K562 (cell line): ENCODE data around the gene HES5. TPM values are rescaled to one million over a fixed set of nuclear protein-coding genes. Genes with fewer than 3 reads are reported as not detected.

Experiments used
- BACH1 ChIP-seq: fragments of 200-800 bp; sonication (Bioruptor generic); IDR thresholded peaks from 2 replicates; pipeline ENCODE4 v1.6.1; 2016; ENCODE audit warnings: missing genetic modification characterization, missing compliant biosample characterization
- CREB3 ChIP-seq: fragments of 450-650 bp; conservative IDR thresholded peaks from 2 replicates; pipeline ENCODE4 v1.6.1; 2016; ENCODE audit warnings: missing genetic modification characterization, low read depth, mild to moderate bottlenecking, missing compliant biosample characterization, moderate library complexity
- E4F1 ChIP-seq: fragments of 250-450 bp; sonication (Bioruptor Pico); IDR thresholded peaks from 2 replicates; pipeline ENCODE4 v1.5.0; 2021; ENCODE audit warnings: mild to moderate bottlenecking, borderline replicate concordance
- ETV1 ChIP-seq: fragments of 450-650 bp; conservative IDR thresholded peaks from 2 replicates; pipeline ENCODE4 v1.6.1; 2016; ENCODE audit warnings: missing genetic modification characterization, control low read depth, low read depth, missing compliant biosample characterization
- JUNB ChIP-seq: fragments of 450-650 bp; formaldehyde crosslinking; conservative IDR thresholded peaks from 2 replicates; pipeline ENCODE4 v1.4.0; 2020; ENCODE audit warnings: mild to moderate bottlenecking
- MAFK ChIP-seq: IDR thresholded peaks from 2 replicates; pipeline ENCODE4 v1.6.1; 2011; ENCODE audit warnings: low read length, improper control_type of control experiment
- MLX ChIP-seq, 2 experiments: fragments of 450-650 bp in 1 of 2; sonication (generic) in 1 of 2; formaldehyde crosslinking; conservative IDR thresholded peaks; 2 replicates each; pipeline versions ENCODE4 v1.4.0 to v1.8.1; 2020 to 2022; ENCODE audit warnings: mild to moderate bottlenecking in 1 of 2, missing genetic modification reagents in 1 of 2
- NCOA2 ChIP-seq, 2 experiments: fragments of 450-650 bp; IDR thresholded peaks; 2 replicates each; pipeline ENCODE4 v1.6.1; 2018; ENCODE audit warnings: mild to moderate bottlenecking in 2 of 2, moderate library complexity in 1 of 2; ENCODE audit not compliant: partially characterized antibody in 2 of 2
- NCOR1 ChIP-seq: fragments of 450-650 bp; IDR thresholded peaks from 2 replicates; pipeline ENCODE4 v1.6.1; 2016; ENCODE audit warnings: mild to moderate bottlenecking, moderate library complexity
- OTX1 ChIP-seq: fragments of 450-650 bp; formaldehyde crosslinking; IDR thresholded peaks from 2 replicates; pipeline ENCODE4 v1.4.0; 2022; ENCODE audit warnings: mild to moderate bottlenecking
- PHB ChIP-seq: fragments of 250-450 bp; sonication (Bioruptor Pico); IDR thresholded peaks from 2 replicates; pipeline ENCODE4 v1.5.0; 2021
- POLR2AphosphoS2 ChIP-seq: IDR thresholded peaks from 2 replicates; pipeline ENCODE4 v1.6.1; 2012; ENCODE audit warnings: low read length, improper control_type of control experiment
- PTTG1 ChIP-seq: fragments of 450-650 bp; IDR thresholded peaks from 2 replicates; pipeline ENCODE4 v1.6.1; 2016; ENCODE audit warnings: low read depth, mild to moderate bottlenecking, missing genetic modification characterization, missing compliant biosample characterization
- RAD21 ChIP-seq, 2 experiments: fragments of 250-450 bp in 1 of 2; fragments of 450-650 bp in 1 of 2; sonication (Bioruptor Pico) in 1 of 2; formaldehyde crosslinking in 1 of 2; IDR thresholded peaks in 1 of 2; conservative IDR thresholded peaks in 1 of 2; 2 replicates each; pipeline versions ENCODE4 v1.4.0 to v1.8.0; 2020 to 2022; ENCODE audit warnings: mild to moderate bottlenecking in 2 of 2, moderate library complexity in 1 of 2
- RBM25 ChIP-seq: fragments of 200-400 bp; formaldehyde crosslinking; IDR thresholded peaks from 2 replicates; pipeline ENCODE4 v1.6.1; 2018; ENCODE audit warnings: low read length, low read depth, moderate library complexity; ENCODE audit not compliant: severe bottlenecking
- SMAD3 ChIP-seq: fragments of 450-650 bp; formaldehyde crosslinking; conservative IDR thresholded peaks from 2 replicates; pipeline ENCODE4 v1.4.0; 2020; ENCODE audit warnings: mild to moderate bottlenecking
- SMAD4 ChIP-seq: fragments of 250-450 bp; sonication (Bioruptor Pico); conservative IDR thresholded peaks from 2 replicates; pipeline ENCODE4 v1.8.0; 2021; ENCODE audit warnings: inconsistent platforms, mild to moderate bottlenecking, moderate library complexity
- ZHX1 ChIP-seq: fragments of 150-350 bp; conservative IDR thresholded peaks from 2 replicates; pipeline ENCODE4 v1.6.1; 2014; ENCODE audit warnings: low read length
- ZNF24 ChIP-seq: fragments of 450-650 bp; IDR thresholded peaks from 2 replicates; pipeline ENCODE4 v1.6.1; 2016
- ZNF511 ChIP-seq: sonication (generic); formaldehyde crosslinking; IDR thresholded peaks from 2 replicates; pipeline ENCODE4 v1.8.0; 2022; ENCODE audit warnings: mild to moderate bottlenecking, missing genetic modification reagents
- ZNF584 ChIP-seq: fragments of 200-800 bp; sonication (Bioruptor generic); IDR thresholded peaks from 2 replicates; pipeline ENCODE4 v1.6.1; 2016; ENCODE audit warnings: low read depth, mild to moderate bottlenecking, missing genetic modification characterization, missing compliant biosample characterization
- polyA plus RNA-seq, 8 experiments: library from polyadenylated mRNA; depleted of rRNA in 4 of 8; stranded (reverse) in 5 of 8; unstranded in 3 of 8; fragments of >200 nt; fragmentation: Nextera tagmentation in 2 of 8; fragmentation: Illumina TruSeq in 1 of 8; extraction: Ambion mirVana in 2 of 8; extraction: Trizol in 1 of 8; gene quantifications; 2 replicates each; pipeline versions ENCODE4 v1.2.1 to v1.2.3, GENCODE V29; 2011 to 2014; ENCODE audit warnings: inconsistent platforms in 1 of 8, missing spikeins in 1 of 8
- total RNA-seq, 7 experiments: library from RNA; depleted of rRNA in 6 of 7; stranded (reverse); fragments of >200 nt in 6 of 7; fragmentation: Illumina TruSeq in 2 of 7; extraction: Trizol in 2 of 7; gene quantifications; 2 replicates each; pipeline versions ENCODE4 v1.2.1 to v1.2.3, GENCODE V29; 2011 to 2021; ENCODE audit warnings: low replicate concordance in 1 of 7

Gene HES5
- total and polyA plus RNA-seq, 9 of the 15 experiments (the other 6 are each of a cell fraction or from before 2014, with no cell fraction given) = not detected

- no peak for TF ChIP-seq ZHX1
- no peak for TF ChIP-seq NCOA2 (IDR thresholded peaks at IDR 0.05; ENCODE audit: partially characterized antibody in 2 of 2)
- no peak for TF ChIP-seq JUNB (CRISPR knock-in tag)
- TF ChIP-seq SMAD3 (CRISPR knock-in tag) = 0 out of 2 replicates have a peak, but pooled peaks have one; percentile 28
- 0 out of 2 replicates have a peak, but pooled peaks have one; percentile 57 for TF ChIP-seq CREB3 (tag)
- TF ChIP-seq NCOR1 = no peak
- TF ChIP-seq POLR2AphosphoS2 = no peak
- no peak for TF ChIP-seq ETV1 (tag)
- no peak for TF ChIP-seq PHB (CRISPR knock-in tag)
- TF ChIP-seq MLX (CRISPR knock-in tag; conservative IDR thresholded peaks at IDR 0.05) = no peak
- TF ChIP-seq ZNF24 = peak; percentile 61; the same call in 1 of the 2 replicates
- TF ChIP-seq MAFK = no peak
- TF ChIP-seq BACH1 (tag) = no peak
- 0 out of 2 replicates have a peak, but pooled peaks have one; percentile 28 for TF ChIP-seq ZNF511 (CRISPR knock-in tag)
- no peak for TF ChIP-seq OTX1 (CRISPR knock-in tag)
- no peak for TF ChIP-seq ZNF584 (CRISPR knock-in tag)
- TF ChIP-seq RAD21 (CRISPR knock-in tag; conservative IDR thresholded peaks at IDR 0.05 in 1 of 2, IDR thresholded peaks at IDR 0.05 in 1 of 2) = no peak
- peak; percentile 72; the same call in 1 of the 2 replicates for TF ChIP-seq SMAD4
- TF ChIP-seq E4F1 = no peak
- peak; percentile 95 for TF ChIP-seq RBM25
- TF ChIP-seq PTTG1 (tag) = no peak
Measured at GRCh38 chr1:2541619-2542245, 11.7 kb upstream of the HES5 start (continued).
